ENCODE data around the gene C2CD4C.

DNA sequence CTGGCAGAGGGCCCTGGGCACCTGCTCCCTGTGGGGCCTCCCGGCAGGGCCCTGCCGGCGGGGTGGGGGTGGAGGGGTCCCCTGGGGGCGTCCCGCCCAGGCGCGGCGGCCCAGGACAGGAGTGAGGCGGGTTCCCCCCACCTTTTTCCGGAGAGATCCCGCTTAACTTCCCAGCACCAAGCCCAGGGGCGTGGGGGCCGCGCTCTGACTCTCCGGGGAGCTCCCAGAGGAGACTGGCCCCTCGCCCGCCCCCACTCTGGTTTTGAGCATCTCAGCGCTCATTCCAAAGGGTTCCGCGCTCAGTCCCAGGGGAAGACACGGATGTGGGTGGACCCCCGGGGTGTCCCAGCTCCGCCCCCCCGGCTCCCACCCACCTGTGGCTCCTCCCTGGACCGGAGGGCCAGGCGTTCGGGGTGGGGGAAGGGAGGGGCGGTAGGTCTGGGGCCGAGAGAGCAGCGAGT, 476 bp downstream of the C2CD4C start:
- TF ChIP-seq, protein P1, sequence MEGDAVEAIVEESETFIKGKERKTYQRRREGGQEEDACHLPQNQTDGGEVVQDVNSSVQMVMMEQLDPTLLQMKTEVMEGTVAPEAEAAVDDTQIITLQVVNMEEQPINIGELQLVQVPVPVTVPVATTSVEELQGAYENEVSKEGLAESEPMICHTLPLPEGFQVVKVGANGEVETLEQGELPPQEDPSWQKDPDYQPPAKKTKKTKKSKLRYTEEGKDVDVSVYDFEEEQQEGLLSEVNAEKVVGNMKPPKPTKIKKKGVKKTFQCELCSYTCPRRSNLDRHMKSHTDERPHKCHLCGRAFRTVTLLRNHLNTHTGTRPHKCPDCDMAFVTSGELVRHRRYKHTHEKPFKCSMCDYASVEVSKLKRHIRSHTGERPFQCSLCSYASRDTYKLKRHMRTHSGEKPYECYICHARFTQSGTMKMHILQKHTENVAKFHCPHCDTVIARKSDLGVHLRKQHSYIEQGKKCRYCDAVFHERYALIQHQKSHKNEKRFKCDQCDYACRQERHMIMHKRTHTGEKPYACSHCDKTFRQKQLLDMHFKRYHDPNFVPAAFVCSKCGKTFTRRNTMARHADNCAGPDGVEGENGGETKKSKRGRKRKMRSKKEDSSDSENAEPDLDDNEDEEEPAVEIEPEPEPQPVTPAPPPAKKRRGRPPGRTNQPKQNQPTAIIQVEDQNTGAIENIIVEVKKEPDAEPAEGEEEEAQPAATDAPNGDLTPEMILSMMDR (IDR thresholded peaks at IDR 0.05; ENCODE audit: low read depth, low read length, poor library complexity, severe bottlenecking) = no peak
- TF ChIP-seq EZH2phosphoT487 (IDR thresholded peaks at IDR 0.05; ENCODE audit: borderline replicate concordance, low read length) = no peak
